Measurements from ENCODE around the gene TNNI3. TPM values are rescaled to one million over a fixed set of nuclear protein-coding genes. Genes with fewer than 3 reads are reported as not detected.

The TNNI3 gene
- total and polyA plus RNA-seq, 2 donors (not counting 3 experiments of a cell fraction or from before 2014, with no cell fraction given), result not detected

- H3K36me3 ChIP-seq (ENCODE audit: control insufficient read depth in 2 of 2, extremely low read depth in 1 of 2, insufficient read depth in 2 of 2, low read length in 2 of 2), result no peaks in the 10 kb centered on the region
- TF ChIP-seq FOS (IDR thresholded peaks at IDR 0.05; ENCODE audit: borderline replicate concordance, insufficient read depth, low read length) (no peak), JUN (IDR thresholded peaks at IDR 0.05; ENCODE audit: borderline replicate concordance, insufficient read depth, insufficient read length, low read depth) (no peak), POLR2AphosphoS5 (IDR thresholded peaks at IDR 0.05; ENCODE audit: insufficient read depth, low read depth, low read length) (no peak), MAX (IDR thresholded peaks at IDR 0.05; ENCODE audit: insufficient read depth, insufficient read length) (no peak), GATA2 (IDR thresholded peaks at IDR 0.05; ENCODE audit: insufficient read depth, insufficient read length, low read depth, low read length) (no peak), EZH2 (IDR thresholded peaks at IDR 0.05; ENCODE audit: borderline replicate concordance, low read depth, low read length, severe bottlenecking) (no peak), MYC (IDR thresholded peaks at IDR 0.05; ENCODE audit: low read depth, low read length) (no peak), POLR2A (IDR thresholded peaks at IDR 0.05; ENCODE audit: low read depth, low read length) (no peak)
- TF ChIP-seq, protein P1, sequence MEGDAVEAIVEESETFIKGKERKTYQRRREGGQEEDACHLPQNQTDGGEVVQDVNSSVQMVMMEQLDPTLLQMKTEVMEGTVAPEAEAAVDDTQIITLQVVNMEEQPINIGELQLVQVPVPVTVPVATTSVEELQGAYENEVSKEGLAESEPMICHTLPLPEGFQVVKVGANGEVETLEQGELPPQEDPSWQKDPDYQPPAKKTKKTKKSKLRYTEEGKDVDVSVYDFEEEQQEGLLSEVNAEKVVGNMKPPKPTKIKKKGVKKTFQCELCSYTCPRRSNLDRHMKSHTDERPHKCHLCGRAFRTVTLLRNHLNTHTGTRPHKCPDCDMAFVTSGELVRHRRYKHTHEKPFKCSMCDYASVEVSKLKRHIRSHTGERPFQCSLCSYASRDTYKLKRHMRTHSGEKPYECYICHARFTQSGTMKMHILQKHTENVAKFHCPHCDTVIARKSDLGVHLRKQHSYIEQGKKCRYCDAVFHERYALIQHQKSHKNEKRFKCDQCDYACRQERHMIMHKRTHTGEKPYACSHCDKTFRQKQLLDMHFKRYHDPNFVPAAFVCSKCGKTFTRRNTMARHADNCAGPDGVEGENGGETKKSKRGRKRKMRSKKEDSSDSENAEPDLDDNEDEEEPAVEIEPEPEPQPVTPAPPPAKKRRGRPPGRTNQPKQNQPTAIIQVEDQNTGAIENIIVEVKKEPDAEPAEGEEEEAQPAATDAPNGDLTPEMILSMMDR (IDR thresholded peaks at IDR 0.05; ENCODE audit: extremely low read depth in 1 of 2, insufficient read depth in 1 of 2, low read depth in 1 of 2, low read length in 2 of 2), result no peak
- DNase-seq (ENCODE audit: low read depth, low spot score), result no peak
- no TSS peak for BruUV-seq (replicated peaks)
- H3K9me3 ChIP-seq (replicated peaks; ENCODE audit: control insufficient read depth, insufficient read depth, low read length), result no peaks in the 10 kb centered on the region
- no peak overlapping the region for H2AFZ ChIP-seq (ENCODE audit: low read depth, low read length)
- no peaks in the 10 kb centered on the region for H4K20me1 ChIP-seq (replicated peaks; ENCODE audit: control insufficient read depth, extremely low read depth, insufficient read depth, low read length)
- no peaks in the 10 kb centered on the region for H3K79me2 ChIP-seq (ENCODE audit: control insufficient read depth, insufficient read depth, low read length)
- ChIA-PET POLR2A (no interaction called here), CTCF (interaction anchor here (0.7 to 1.6 kb wide), 5 partner anchors 9 to 325 kb away, joined by 3 to 6 read pairs (median 4); no protein-coding TSS in a partner anchor)
- H3K4me3 ChIP-seq (replicated peaks in 1 of 3; ENCODE audit: insufficient read depth in 1 of 3, low read depth in 1 of 3, low read length in 3 of 3), result no peak overlapping the region
- no peak overlapping the region for H3K9ac ChIP-seq (replicated peaks; ENCODE audit: extremely low read depth, insufficient read depth, low read length)
- dilution Hi-C loops (cut with MboI; ENCODE audit: extremely low pct_ligation_motif_present, low sequenced_read_pairs), result no loop called here
- H3K4me1 ChIP-seq (ENCODE audit: control insufficient read depth, extremely low read depth, insufficient read depth, low read length), result no peaks in the 10 kb centered on the region
- intact Hi-C loops (cut with micrococcal nuclease), result loop anchor here (10.0 kb wide), 1 partner anchor 462 kb away; no protein-coding TSS in a partner anchor
- no peak overlapping the region for H3K4me2 ChIP-seq (ENCODE audit: insufficient read depth, low read length)
- no peaks in the 10 kb centered on the region for H3K27me3 ChIP-seq (ENCODE audit: control insufficient read depth in 2 of 2, insufficient read depth in 2 of 2, low read length in 2 of 2)
- FAIRE-seq, result no peak
- no peaks in the 10 kb centered on the region for H3K9me1 ChIP-seq (replicated peaks; ENCODE audit: control insufficient read depth, extremely low read depth, insufficient read depth, low read length)
- H3K27ac ChIP-seq (ENCODE audit: insufficient read depth, low read depth, low read length), result no peak overlapping the region
Measured at GRCh38 chr19:55136399-55137102, 21.0 kb downstream of the TNNI3 start.
